Activated CD4-positive, alpha-beta T cell treated with anti-CD3 and anti-CD28 coated beads for 24 hours (primary cell): ENCODE measurements around the gene PRKG1.
"Not testable (repeated sequence)": the region's sequence is repeated elsewhere in the genome, so short reads cannot be mapped to it uniquely, and the experiment has no call there.

ENCODE experiments used
- DNase-seq, 2 donors: peaks; one replicate each; pipeline ENCODE4 v3.0.0-alpha.2; 2020; ENCODE audit warnings: low read depth in 2 of 2

Gene PRKG1

DNA sequence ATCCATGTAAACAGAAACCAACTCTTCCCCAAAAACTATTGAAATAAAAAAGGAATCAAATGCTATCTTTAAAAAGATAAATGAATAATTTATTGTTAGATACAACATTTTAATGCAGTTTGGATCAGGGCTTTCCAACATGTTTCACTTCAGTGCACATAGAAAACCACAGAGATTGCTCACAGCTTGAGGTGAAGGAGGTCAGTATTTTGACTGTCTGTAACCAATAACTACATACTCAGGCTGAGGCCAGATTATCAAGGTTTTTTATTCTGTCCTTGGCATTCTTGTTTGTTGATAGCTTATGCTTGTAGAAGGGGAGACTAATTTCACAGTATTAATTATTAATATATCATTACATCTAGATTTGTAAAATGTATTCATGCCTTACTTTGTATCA lies 195.5 kb downstream of the PRKG1 start:
- DNase-seq, result no peak

GRCh38 chr10:51270936-51271530 lies 196.7 kb downstream of the PRKG1 start:
- DNase-seq, result no peak

- not testable (repeated sequence) for DNase-seq
Observed at GRCh38 chr10:51272099-51272498, 197.8 kb downstream of the PRKG1 start.

DNA sequence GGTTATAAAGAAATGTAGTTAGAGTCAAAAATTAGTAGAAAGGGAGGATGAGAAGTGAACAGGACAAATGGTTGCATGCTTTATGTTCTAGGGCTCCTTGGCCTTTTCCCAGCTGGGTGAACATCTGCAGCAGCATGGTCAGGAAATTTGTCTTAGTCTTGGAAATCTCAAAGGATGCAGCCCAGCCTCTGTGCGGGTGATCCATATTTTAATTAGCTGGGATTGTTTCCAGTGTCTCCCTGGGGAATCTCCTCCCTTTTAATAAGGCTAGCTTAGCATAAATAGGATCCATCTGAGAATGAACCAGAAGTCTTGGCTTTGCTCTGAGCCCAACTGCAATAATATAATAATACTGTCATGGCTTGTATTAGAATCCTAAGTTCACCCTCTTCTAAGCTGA lies 198.3 kb downstream of the PRKG1 start:
- DNase-seq, result no peak

DNA sequence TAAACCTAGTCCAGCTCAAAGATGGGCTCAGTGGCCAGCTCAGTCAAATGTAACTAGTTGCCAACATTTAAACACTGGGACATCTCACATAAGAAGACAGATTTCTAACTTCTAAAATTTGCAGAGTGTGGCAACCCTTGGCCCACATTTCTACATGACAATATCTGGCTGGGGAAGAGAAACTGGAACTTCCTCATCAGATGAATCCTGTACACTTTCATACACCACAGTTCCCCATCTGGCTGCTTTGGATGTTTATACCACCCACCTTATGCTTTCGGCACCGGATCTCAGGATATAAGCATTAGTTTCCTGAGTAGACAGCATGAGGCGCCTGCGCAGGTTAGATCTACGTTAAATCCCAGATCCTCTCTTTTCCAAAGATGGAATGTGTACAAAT lies 199.3 kb downstream of the PRKG1 start:
- no peak for DNase-seq

DNA sequence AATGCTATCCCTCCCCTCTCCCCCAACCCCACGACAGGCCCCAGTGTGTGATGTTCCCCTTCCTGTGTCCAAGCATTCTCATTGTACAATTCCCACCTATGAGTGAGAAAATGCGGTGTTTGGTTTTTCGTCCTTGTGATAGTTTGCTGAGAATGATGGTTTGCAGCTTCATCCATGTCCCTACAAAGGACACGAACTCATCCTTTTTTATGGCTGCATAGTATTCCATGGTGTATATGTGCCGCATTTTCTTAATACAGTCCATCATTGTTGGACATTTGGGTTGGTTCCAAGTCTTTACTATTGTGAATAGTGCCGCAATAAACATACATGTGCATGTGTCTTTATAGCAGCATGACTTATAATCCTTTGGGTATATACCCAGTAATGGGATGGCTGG lies 201.8 kb downstream of the PRKG1 start:
- DNase-seq, result not testable (repeated sequence)

GRCh38 chr10:51281387-51281786 lies 207.1 kb downstream of the PRKG1 start:
- not testable (repeated sequence) for DNase-seq

DNA sequence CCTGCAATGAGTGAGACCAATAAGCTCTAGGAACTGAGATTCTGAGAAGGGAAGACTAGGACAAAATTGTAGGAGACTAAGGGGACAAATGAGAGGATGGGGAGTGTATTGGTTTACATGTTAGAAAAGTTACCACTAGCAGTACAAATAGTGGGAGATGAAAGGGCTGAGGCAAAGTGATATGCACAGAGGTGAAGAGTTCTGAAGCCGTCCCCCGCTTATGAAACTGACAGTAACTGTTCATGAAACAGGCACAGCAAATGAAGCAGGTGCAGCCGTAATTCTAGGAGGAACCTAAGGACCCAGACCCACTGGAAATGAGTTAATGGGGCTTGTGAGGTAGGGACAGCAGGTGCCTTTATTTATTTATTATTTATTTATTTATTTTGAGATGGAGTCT lies 211.3 kb downstream of the PRKG1 start:
- DNase-seq, result no peak

DNA sequence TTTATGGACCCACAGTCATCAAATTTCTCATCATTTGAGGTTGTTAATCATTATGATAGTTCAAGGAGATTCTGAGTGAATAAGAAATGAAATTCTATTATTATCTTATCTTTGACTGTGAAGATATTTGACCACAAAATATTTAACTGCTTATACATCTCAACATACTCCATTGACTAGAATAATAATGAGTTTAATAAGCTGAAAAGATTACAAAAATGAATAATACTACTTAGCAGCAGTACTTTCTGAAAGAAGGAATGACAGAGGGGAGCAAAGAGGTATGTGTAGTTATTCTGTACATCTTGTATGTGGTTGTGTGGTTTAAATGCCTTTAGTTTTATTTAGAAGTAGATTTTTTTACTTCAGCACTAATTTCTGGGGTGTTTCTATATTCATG lies 214.2 kb downstream of the PRKG1 start:
- DNase-seq, result no peak

- DNase-seq, result no peak
Observed at GRCh38 chr10:51289519-51289918, 215.2 kb downstream of the PRKG1 start.

DNA sequence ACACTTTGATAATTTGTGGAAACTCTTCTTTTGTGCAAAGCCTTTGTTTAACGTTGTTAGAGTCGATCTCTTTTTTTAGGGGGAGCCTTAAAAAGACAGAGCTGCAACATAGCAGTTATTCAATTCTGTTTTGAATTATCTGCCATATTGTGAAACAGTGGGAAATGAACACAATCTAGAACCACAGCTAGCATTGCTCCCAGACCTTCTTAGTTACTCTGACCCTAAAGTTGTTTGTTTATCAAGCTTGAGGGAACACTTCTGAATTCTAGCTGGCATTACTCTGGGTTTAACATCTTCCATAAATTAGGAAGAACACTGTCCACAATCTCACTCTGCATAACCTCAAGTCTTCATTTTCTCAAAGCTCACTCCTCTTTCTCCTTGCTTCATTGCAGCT lies 217.7 kb downstream of the PRKG1 start:
- DNase-seq, result no peak

- no peak for DNase-seq
Observed at GRCh38 chr10:51297438-51297837, 223.2 kb downstream of the PRKG1 start.

GRCh38 chr10:51300617-51301304 lies 226.5 kb downstream of the PRKG1 start:
- DNase-seq, result no peak

GRCh38 chr10:51301644-51302043 lies 227.4 kb downstream of the PRKG1 start:
- DNase-seq, result no peak

DNA sequence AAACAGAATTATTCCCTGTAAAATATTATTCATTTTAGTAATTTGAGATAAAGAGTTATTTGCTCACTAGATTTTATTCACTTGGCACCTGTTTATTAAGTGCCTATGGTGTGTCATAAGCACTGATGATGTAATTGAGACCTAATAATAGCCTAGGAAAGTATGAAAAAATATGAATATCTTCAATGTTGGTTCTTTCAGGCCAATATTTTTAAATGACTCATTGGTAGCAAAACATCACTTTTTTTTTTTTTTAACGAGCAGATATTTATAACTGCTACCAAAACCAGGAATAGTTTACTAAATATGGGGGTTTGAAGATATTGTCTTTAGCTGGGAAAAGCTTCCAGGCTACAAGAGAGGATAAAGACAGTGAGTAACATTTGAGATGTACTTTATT lies 228.0 kb downstream of the PRKG1 start:
- DNase-seq, result no peak

GRCh38 chr10:51308116-51308515 lies 233.8 kb downstream of the PRKG1 start:
- DNase-seq, result no peak

DNA sequence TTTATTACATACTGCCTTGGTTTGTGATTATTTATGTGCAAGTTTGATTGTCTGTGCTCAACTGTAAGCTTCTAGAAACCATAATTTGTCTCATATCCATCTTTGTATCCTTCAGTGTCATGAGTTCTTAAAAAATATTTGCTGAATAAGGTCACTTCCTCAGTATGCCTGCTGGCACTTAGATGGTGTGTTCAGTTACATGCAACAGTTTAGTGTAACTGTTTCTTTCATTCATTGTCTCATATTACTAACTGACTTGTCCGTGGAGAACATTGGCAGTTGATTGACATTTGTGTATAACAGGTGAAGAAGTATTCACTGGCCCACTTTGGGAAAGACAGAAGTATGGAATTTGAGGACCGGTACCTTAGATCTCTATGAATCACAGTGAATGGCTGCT lies 236.9 kb downstream of the PRKG1 start:
- no peak for DNase-seq

DNA sequence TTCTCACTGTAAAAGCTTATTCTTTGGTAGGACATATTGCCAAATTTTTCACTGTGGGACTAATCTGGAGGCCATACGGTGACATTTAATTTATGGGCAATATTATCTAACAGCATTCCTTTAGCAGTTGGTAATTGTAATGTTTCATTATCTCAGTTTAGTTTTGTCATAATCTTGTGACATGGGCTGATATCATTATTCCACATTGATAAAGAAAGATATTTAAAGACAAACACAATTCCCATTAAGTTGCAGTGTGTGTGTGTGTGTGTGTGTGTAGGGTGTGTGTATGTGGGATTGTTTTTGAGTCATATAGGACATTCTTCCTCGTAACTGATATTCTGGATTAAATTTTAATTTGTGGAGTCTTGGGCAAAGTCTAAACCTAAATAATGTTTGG lies 238.5 kb downstream of the PRKG1 start:
- no peak for DNase-seq

- DNase-seq, result no peak
Observed at GRCh38 chr10:51313251-51313650, 239.0 kb downstream of the PRKG1 start.

GRCh38 chr10:51313773-51314478 lies 239.6 kb downstream of the PRKG1 start:
- no peak for DNase-seq

GRCh38 chr10:51314481-51314880 lies 240.2 kb downstream of the PRKG1 start:
- DNase-seq, result no peak

GRCh38 chr10:51318399-51319172 lies 244.3 kb downstream of the PRKG1 start:
- DNase-seq, result no peak

GRCh38 chr10:51319173-51319435 lies 244.8 kb downstream of the PRKG1 start:
- no peak for DNase-seq
